Activated CD4-positive, CD25-positive, alpha-beta regulatory T cell treated with anti-CD3 and anti-CD28 coated beads, Interleukin-2, amount 50 U/mL, for 72 hours (primary cell): Measurements from ENCODE around the gene TACR1.
"Not testable (repeated sequence)": the region's sequence is repeated elsewhere in the genome, so short reads cannot be mapped to it uniquely, and the experiment has no call there.

Experiments
- DNase-seq: peaks from one replicate; pipeline ENCODE4 v3.0.0; 2021

The TACR1 gene, protein sequence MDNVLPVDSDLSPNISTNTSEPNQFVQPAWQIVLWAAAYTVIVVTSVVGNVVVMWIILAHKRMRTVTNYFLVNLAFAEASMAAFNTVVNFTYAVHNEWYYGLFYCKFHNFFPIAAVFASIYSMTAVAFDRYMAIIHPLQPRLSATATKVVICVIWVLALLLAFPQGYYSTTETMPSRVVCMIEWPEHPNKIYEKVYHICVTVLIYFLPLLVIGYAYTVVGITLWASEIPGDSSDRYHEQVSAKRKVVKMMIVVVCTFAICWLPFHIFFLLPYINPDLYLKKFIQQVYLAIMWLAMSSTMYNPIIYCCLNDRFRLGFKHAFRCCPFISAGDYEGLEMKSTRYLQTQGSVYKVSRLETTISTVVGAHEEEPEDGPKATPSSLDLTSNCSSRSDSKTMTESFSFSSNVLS

DNA sequence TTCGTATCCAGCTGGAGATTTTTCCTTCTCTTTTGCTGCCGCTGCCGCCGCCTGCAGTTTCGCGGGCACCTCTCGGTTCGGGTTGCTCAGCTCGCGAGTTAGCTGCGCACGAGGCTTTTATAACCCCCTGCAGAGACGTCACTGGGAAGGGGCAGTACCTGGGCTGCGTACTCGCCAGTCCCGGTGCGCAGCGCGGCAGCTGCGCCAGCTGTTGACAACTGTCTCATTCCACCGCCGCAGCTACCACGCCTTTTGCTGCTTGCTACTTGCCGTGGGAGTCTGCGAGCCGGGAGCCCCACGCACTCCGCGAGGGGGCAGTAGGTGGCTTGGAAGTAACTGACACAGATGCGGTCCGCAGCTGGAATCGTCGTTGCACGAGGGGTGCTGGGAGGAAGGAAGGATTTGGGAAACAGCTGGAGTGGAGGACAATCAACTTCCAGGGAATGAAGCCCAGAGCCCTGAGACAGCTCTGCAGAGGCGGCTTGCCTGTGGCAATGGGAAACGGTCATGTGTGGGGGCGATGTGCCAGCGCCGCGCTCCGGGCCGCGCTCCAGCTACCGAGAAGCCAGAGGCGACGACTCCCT is at the start of gene TACR1:
Gene TACR1, minus strand, starts transcription at position 93 of the 584 bp plus-strand sequence. CDS start 586 bp downstream, outside the sequence.
- no peak for DNase-seq

DNA sequence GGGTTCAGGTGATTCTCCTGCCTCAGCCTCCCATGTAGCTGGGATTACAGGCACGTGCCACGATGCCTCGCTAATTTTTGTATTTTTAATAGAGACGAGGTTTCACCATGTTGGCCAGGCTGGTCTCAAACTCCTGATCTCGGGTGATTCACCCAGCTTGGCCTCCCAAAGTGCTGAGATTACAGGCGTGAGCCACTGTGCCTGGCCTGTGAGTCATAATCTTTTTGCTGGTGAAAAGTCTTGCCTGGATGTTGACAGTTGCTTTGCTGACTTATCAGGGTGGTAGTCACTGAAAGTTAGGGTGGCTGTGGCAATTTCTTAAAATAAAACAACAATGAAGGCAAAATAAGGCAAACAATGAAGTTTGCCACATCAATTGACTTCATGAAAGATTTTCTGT is 49.3 kb upstream of the TACR1 start:
- DNase-seq, result not testable (repeated sequence)

DNA sequence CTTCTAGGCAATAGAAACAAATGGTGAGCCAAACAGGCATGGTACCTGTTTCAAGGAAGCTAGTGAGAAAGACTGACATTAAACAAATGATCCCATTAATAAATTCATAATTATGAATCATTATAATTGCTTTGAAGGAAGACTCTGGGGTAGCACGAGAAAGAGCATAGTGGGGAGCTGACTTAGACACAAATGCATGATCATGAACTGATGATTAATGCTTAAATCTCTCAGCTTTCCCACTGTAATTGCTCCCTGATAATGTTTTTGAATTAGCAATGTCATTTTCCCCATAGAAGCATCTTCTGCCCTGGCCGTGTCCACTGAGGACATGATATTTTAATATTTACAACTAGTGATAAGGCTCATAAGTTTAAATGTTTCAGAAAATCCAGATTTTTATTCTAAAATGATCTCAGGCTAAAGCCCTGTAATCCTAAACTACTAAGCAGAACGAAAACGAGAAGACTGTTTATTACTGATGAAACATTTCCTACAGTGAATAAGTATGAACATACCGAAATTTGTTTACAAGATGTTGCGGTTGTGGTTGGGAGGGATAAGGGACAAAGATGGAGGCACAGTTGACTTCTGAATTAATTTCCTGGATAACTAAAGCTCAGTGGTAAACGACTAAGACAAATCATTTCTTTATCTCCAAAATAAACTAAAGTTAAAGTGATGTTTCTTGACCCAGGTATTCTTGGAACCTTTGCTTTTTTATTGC is 47.3 kb upstream of the TACR1 start:
- no peak for DNase-seq

DNA sequence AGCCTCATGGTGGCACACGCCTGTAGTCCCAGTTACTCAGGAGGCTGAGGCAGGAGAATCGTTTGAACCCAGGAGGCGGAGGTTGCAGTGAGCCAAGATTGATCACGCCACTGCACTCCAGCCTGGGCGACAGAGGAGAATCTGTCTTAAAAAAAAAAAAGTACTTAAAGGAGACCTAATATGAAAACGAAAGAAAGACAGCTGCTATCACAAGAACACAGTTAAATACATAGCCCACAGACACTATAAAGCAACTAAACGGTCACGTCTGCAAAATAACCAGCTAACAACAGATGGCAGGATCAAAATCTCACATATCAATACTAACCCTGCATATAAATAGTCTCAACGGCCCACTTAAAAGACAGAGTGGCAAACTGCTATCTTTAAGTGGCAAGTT is 43.9 kb upstream of the TACR1 start:
- no peak for DNase-seq

DNA sequence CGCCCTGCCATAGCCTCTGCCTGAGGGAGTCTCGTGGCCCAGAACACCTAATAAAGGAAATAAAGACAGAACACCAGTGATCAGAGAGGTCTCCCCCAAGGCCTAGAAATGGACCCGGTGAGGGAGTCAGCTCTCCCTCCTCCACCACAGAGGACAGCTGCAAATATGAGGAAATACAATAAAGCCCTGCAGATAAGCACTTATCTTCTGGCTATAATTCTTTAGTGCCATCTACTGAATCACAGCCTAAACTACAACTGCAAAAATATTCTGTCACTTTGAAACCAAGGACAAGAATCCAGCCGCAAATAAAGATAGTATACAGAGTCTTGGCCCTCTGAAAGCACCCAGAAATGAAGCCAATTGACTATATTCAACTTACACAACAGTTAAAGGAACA is 42.4 kb upstream of the TACR1 start:
- DNase-seq, result no peak

DNA sequence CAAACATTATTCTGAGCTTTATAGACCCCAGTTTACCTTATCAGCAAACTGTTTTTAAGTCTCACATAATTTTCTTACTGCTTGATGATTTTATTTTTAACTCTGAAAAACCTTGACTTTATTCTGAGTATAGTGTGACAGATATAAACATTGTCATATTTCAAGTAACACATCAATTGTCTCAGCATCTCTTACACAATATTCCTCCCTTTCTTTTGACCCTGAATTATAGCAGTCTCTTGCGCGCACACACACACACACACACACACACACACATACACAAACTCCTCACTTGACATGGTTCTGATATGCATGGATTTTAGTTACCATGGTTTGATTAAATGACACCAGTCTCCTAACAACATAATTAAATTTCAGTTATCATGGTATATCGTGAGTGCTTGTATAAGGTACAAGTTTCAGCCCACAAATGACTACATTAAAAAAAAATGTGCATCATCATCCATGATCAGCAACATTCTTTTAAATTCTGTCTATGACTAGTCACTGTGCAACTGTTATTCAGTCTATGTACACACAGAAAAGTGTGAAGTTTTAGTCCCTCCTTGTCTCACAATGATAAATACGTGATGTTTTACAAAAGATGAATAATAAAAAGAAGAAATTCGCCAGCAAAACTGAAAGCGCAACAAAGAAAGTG is 39.5 kb upstream of the TACR1 start:
- no peak for DNase-seq

DNA sequence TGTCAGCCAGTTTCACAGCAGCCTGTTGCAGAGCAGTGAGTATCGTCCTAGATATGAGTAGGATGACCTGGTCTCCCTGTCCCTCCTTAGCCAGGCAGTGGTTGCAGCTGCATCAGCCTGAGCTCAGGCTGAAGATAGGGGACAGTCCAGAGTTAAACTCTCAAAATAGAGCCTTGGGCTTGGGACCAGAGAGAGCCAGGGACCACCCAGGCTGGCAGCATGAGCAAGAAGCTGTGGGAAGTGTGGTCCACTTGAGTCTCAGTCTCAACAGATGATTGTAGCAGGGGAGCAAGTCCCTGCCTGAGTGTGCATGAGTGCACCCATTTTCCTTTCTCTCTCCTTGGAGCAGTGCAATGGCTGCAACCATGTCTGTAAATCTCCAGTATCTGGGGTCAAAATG is 38.0 kb upstream of the TACR1 start:
- DNase-seq, result no peak

DNA sequence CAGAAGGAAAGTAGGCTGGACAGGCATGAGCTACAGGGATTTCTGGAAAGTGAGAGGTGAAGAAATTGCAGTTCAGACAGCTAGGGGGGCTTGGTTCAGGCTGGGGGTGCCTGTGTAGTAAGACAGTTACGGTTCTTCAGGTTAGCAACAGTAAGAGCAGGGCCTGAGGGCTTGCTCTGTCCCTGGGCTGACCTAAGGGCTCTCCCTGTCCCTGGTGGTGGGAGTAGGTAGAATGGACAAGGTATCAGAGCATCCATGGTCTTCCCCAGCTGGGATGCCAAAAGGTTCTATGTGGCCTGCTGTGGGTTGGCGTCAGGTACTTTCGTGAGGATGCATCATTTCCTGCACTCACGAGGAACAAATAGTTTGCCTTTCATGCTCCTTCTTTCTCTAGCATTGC is 34.6 kb upstream of the TACR1 start:
- DNase-seq, result no peak

DNA sequence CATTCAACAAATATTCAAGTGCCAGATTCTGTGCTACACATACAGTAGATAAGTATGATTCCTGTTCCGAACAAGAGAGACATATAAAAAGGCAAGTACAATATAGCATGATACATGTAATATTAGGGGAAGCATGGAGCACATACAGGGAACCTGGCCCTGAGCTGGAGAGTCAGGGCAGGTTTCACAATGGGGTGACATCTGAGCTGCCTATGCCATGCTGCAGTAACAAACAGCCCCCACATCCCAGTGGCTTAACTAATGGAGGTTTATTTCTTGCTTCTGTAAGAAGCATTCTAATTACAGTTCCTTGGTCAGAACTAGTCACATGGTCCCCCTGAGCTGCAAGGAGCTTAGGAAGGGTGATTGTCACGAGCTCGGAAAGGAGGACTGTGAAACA is 27.3 kb upstream of the TACR1 start:
- no peak for DNase-seq

DNA sequence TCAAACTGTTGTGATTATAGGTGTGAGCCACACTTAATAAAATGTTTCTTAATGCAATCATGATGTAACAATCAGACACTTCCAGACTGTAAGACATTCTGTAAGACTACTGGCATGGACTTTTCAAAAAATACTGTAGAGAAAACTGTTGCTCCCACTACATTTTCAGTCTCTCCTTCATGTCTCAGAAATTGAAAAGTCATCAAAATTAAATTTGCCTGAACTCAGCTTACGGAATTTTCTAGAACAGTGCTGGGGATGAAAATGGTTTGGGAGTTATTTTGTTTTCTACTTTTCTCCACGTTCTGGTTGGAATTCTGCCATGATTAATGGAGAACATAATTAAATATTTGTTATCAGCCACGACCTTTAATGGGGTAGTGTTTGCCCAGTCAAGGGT is 26.8 kb upstream of the TACR1 start:
- DNase-seq, result no peak

DNA sequence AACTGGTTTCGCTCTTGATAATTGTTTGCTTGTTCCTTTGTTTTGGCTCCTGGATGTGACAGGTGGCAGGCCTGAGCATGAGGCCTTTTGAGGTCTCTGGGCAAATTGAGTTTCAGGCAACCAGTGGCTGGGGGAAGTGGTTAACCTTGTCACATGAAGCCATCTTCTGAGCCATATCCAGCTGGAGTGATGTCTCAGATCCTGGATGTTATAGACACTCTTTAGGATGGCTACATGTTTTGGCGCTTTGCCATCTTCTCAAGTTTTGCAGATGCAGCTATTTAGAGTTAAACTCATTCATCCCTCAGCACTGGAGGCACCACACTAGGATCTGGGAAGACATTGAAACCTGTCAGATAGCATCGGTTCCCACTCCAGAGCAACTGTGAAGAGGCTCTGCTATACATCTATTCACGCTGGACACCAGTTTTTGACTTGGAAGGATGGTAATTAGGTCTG is 25.3 kb upstream of the TACR1 start:
- no peak for DNase-seq

DNA sequence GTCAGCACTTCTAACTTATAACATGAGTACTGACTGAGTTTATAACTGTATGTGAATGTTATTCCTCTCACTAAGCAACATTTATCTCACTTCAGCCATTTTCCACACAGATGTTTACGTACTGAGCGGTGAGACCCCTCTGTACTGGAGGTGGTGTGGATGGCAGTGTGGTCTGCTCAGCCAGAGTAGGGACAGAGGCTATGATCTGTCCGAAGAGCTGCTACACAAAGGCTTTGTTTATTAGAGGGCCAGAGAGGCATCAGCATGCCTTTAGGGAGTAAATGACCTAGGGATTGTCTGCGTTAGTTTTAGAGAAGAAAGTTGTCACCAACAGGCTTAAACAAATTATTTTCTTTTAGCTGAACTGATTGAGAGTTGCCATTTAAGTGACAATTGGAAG is 23.2 kb upstream of the TACR1 start:
- no peak for DNase-seq

DNA sequence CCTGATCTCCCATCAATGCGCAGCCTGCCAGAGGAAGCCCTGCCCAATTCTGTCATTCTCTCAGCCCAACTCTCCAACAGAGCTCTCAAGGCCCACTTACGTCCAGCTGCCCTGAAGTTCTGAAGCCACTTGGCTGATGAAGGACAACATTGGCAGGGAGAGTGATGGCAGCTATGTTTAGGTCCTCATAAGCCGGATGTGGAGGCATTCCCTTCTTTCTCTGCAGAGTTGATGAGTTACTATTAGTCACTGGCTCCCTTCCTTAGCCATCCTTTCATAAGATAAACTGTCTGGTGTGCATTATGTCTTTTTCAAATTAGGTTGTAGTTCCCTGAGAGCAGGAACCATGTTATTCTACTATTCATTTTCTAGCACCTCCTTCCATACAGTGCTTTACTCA is 22.5 kb upstream of the TACR1 start:
- DNase-seq, result no peak

DNA sequence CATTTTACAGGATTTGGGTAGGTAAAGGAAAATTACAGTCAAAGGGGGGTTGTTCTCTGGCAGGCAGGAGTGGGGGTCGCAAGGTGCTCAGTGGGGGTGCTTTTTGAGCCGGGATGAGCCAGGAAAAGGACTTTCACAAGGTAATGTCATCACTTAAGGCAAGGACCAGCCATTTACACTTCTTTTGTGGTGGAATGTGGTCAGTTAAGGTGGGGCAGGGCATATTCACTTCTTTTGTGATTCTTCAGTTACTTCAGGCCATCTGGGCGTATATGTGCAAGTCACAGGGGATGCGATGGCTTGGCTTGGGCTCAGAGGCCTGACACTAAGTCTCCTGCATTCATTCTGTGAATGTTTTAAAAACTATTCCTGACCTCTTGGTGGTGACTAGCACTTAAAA is 19.9 kb upstream of the TACR1 start:
- not testable (repeated sequence) for DNase-seq

DNA sequence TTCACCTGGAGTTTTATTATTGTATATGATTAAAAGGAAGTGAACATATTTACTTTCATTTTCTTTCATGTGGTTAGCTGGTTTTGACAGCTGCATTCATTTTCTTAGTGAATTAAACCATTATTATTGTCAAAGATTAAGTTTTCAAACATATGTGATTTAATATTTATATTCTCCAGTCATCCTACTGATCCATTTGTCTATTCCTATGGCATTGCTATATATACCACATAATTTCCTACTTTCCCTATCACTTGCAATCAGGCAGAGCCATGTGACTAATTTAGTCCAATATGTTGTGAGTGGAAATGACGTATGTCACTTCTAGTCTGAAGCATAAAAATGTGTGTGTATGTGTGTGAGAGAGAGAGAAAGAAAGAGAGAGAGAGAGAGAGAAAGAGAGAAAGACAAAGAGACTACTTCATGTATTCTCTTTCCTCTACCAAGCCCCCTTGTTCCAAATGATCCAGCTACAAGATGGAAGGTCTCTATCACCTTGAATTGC is 12.0 kb upstream of the TACR1 start:
- DNase-seq, result no peak

DNA sequence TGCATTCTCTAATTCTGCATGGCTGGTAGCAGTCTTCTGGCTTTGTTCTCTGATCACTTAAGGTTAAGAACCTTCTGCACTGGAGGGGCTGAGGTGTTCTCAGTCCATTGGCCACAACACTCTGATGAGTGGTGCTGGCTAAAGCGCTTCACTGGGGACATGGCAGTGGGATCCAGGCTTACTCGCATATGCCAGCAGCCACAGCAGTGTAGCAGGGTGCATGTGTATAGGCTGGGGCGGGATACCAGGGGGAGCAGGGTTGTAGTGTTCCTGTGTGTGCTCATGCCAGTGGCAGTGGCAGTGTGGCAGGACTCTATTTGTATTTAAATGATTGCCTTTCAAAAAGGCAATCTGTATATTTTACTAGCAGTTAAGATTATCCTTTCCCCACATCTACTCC is 11.1 kb upstream of the TACR1 start:
- no peak for DNase-seq

DNA sequence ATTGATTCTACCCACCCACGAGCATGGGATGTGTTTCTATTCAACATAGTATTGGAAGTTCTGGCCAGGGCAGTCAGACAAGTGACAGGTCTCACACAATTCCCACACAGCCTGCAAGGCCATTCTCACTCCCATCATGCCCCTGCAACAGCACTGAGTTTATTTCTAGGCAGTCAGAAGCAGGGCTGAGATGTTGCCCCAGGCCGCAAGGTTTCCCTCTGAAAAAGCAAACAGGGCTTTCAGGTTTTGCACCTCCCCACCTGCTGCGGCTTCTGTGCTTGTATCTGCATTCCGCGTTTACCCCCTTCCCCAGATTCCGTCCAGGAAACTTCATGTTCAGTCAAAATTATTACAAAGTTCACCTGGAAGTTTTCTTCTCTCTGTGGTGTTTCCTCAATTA is 9.4 kb upstream of the TACR1 start:
- no peak for DNase-seq

DNA sequence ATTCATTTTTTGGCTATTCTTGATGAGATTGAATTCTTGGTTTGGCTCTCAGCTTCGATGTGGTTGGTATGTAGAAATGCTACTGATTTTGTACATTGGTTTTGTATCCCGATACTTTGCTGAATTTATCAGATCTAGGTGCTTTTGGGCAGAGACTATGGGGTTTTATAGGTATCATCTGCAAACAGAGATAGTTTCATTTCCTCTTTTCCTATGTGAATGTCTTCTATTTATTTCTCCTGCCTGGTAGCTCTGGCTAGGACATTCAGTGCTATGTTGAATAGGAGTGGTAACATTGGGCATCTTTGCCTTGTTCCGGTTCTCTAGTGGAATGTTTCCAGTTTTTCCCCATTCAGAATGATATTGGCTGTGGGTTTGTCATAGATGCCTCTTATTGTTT is 5.5 kb upstream of the TACR1 start:
- no peak for DNase-seq

DNA sequence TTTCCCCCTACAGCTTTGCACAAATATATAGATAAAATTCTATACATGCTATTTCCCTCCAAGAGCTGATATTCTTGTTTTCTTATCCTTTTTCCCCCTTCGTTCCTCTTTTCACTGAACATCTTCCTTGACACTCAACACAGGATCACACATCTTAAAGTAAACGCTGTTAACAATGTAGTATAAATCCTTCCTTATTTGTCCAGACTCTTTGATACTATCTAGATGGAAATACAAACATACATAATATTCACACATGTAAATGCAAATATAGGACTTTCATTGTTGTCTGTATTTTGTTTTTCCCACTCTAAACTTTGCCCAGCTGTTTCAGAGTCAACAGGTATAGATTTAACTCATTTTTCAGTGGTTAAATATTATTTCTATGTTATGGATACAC is 3.0 kb upstream of the TACR1 start:
- DNase-seq, result no peak

DNA sequence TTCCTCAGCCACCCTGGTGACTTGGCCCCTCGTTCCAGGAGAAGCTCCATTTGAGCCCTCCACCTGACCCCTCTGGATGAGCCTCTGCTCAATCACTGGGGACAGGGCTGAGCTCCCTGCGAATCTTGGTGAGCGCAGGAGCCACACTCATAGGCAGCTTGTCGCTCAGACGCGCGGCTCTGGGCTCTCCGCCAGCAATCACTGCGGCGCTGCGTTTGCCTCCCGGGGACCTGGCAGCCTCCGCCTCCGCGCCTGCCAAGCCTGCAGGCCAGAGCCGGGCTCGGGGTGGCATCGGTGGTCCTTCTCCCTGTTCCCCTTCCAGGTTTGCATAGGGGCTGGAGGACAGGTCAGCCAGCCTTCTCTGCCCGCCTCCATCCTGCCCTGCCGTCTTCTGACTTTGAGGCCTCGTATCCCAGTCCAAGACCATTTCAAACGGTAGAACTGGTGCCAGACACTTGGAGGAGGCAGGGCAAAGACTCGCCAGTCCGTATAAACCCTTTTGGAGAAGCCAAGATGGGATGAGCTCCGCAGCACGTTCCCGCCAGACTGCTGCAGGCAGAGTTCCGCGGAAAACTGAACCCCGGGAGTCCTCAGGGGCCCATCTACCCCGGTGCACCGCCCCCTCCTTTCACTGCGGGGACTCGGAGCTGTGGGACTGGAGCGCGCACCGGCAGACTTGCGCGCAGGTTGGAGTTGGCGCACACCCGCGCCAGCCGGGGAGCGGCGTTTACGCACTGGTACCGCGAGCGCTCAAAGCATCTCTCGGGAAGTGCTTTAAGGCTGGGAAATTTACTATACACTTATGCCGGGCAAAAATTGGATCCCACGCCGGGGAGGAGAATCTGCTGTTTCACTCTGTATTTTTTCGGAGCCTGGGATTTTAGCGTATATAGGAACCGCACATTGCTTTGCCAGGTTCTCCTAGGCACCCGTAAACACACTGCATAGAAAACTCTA is 1.1 kb upstream of the TACR1 start:
- DNase-seq, result no peak

DNA sequence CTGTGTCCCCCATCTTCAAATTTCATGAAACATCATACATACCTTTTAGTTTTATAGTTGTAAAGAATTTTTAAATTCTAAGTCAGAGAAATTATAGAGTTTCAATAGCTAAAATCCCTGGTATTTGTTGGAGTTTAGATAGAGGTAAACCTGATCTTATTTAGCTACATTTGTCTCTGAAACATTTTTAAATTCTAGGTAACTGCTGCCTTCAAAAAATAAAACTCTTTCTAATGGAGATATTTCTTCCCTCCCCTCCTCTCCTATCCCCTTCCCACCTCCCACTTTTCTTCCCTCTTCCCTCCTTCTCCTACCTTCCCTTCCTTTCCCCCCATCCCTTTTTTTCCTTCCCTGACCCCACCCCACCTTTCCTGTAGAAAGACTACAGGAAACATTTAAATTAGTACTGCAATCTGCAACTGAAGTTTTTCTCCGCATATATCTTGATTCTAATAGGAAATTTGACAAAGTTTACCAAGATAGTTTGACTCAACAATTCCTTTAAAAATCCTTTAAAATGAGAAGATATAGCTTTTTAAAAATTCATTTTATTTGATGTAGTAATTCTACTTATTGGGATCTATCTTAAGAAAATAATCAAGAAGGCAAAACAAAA is 4.1 kb downstream of the TACR1 start:
- no peak for DNase-seq
